Trophoblast cell (in vitro differentiated cells and primary cell): ENCODE results near the gene NMNAT3.
A peak's percentile ranks its signal among the peaks of the same experiment; 100 is the strongest.

Experiments used
- DNase-seq, 2 donors: peaks; one replicate each; pipeline ENCODE4 v3.0.0-alpha.2; 2016
- H2AFZ ChIP-seq: 2 replicates; pipeline ENCODE4 v1.6.1; 2013; ENCODE audit warnings: low read length, moderate library complexity, mild to moderate bottlenecking; ENCODE audit not compliant: insufficient read depth, poor library complexity
- H2AK5ac ChIP-seq: 2 replicates; pipeline ENCODE4 v1.6.1; 2013; ENCODE audit warnings: mild to moderate bottlenecking, low read length
- H2BK120ac ChIP-seq: 2 replicates; pipeline ENCODE4 v1.6.1; 2013; ENCODE audit warnings: low read length, mild to moderate bottlenecking, moderate library complexity; ENCODE audit not compliant: insufficient read depth, poor library complexity
- H2BK12ac ChIP-seq: 2 replicates; pipeline ENCODE4 v1.6.1; 2013; ENCODE audit warnings: mild to moderate bottlenecking, low read length, moderate library complexity
- H2BK5ac ChIP-seq: 2 replicates; pipeline ENCODE4 v1.6.1; 2013; ENCODE audit warnings: low read length, low read depth, moderate library complexity, mild to moderate bottlenecking; ENCODE audit not compliant: poor library complexity
- H3K14ac ChIP-seq: 2 replicates; pipeline ENCODE4 v1.6.1; 2013; ENCODE audit warnings: mild to moderate bottlenecking, low read length
- H3K18ac ChIP-seq: 2 replicates; pipeline ENCODE4 v1.6.1; 2013; ENCODE audit warnings: mild to moderate bottlenecking, low read length
- H3K23ac ChIP-seq: 2 replicates; pipeline ENCODE4 v1.6.1; 2013; ENCODE audit warnings: low read length
- H3K27ac ChIP-seq: 2 replicates; pipeline ENCODE4 v1.5.1; 2013; ENCODE audit warnings: low read depth, mild to moderate bottlenecking, inconsistent platforms, low read length, moderate library complexity
- H3K27me3 ChIP-seq: 2 replicates; pipeline ENCODE4 v1.6.1; 2013; ENCODE audit warnings: inconsistent platforms, mild to moderate bottlenecking, low read length, moderate library complexity; ENCODE audit not compliant: insufficient read depth
- H3K36me3 ChIP-seq, 2 experiments: 1 replicate in 1 of 2; 2 replicates in 1 of 2; pipeline ENCODE4 v1.6.1; 2013; ENCODE audit warnings: low read length in 2 of 2, mild to moderate bottlenecking in 2 of 2, moderate library complexity in 1 of 2; ENCODE audit not compliant: insufficient read depth in 2 of 2, control insufficient read depth in 1 of 2
- H3K4ac ChIP-seq: 2 replicates; pipeline ENCODE4 v1.6.1; 2013; ENCODE audit warnings: low read depth, mild to moderate bottlenecking, low read length, moderate library complexity
- H3K4me1 ChIP-seq, 2 experiments: 1 replicate in 1 of 2; 2 replicates in 1 of 2; pipeline ENCODE4 v1.6.1; 2013; ENCODE audit warnings: low read length in 2 of 2, mild to moderate bottlenecking in 2 of 2, moderate library complexity in 1 of 2; ENCODE audit not compliant: insufficient read depth in 2 of 2, control insufficient read depth in 1 of 2
- H3K4me2 ChIP-seq: 2 replicates; pipeline ENCODE4 v1.6.1; 2013; ENCODE audit warnings: inconsistent platforms, mild to moderate bottlenecking, low read length, moderate library complexity
- H3K4me3 ChIP-seq: 2 replicates; pipeline ENCODE4 v1.5.1; 2013; ENCODE audit warnings: mild to moderate bottlenecking, low read depth, low read length, inconsistent platforms
- H3K79me1 ChIP-seq: one replicate; pipeline ENCODE4 v1.6.1; 2013; ENCODE audit warnings: low read length
- H3K79me2 ChIP-seq: 2 replicates; pipeline ENCODE4 v1.6.1; 2013; ENCODE audit warnings: low read length, mild to moderate bottlenecking; ENCODE audit not compliant: control insufficient read depth, insufficient read depth, poor library complexity
- H3K9ac ChIP-seq: 2 replicates; pipeline ENCODE4 v1.6.1; 2013; ENCODE audit warnings: mild to moderate bottlenecking, low read length
- H3K9me3 ChIP-seq: 2 replicates; pipeline ENCODE4 v1.6.1; 2013; ENCODE audit warnings: low read depth, mild to moderate bottlenecking, control low read depth, inconsistent platforms, low read length; ENCODE audit not compliant: insufficient read depth
- H4K12ac ChIP-seq: 2 replicates; pipeline ENCODE4 v1.6.1; 2013; ENCODE audit warnings: low read depth, mild to moderate bottlenecking, low read length, moderate library complexity
- H4K8ac ChIP-seq: 2 replicates; pipeline ENCODE4 v1.6.1; 2013; ENCODE audit warnings: low read depth, mild to moderate bottlenecking, low read length, moderate library complexity
- H4K91ac ChIP-seq: one replicate; pipeline ENCODE4 v1.6.1; 2013; ENCODE audit warnings: low read depth, mild to moderate bottlenecking, low read length, moderate library complexity
- WGBS: extraction: QIAGEN DNeasy Blood & Tissue Kit; methylation state at CpG from one replicate; pipeline ENCODE4 v1.1.7; 2013; ENCODE audit warnings: missing lambda C conversion rate; ENCODE audit not compliant: insufficient read length, insufficient coverage; ENCODE audit errors: extremely low coverage; 5-methylcytosine and 5-hydroxymethylcytosine counted together

NMNAT3 gene

GRCh38 chr3:139521144-139521543, 156.6 kb downstream of the NMNAT3 start:
- Histone ChIP-seq H2AK5ac (no peak overlapping the region), H3K27ac (no peak overlapping the region), H3K27me3 (no peaks in the 10 kb centered on the region), H3K9ac (no peak overlapping the region), H3K9me3 (no peaks in the 10 kb centered on the region), H3K23ac (no peak overlapping the region), H3K79me1 (no peaks in the 10 kb centered on the region), H2AFZ (no peak overlapping the region), H4K12ac (no peak overlapping the region), H3K79me2 (no peaks in the 10 kb centered on the region), H4K91ac (no peak overlapping the region), H4K8ac (no peak overlapping the region), H3K4me1 (no peaks in the 10 kb centered on the region), H2BK12ac (no peak overlapping the region), H3K4ac (no peak overlapping the region), H3K4me2 (no peak overlapping the region), H2BK120ac (no peak overlapping the region), H3K18ac (no peak overlapping the region), H3K4me3 (no peak overlapping the region), H3K36me3 (no peaks in the 10 kb centered on the region), H3K14ac (no peak overlapping the region), H2BK5ac (no peak overlapping the region)
- no CpG with 5 or more reads among the region's 3 CpGs for WGBS
- peak in 1 of 2 donors; percentile 11 for DNase-seq

GRCh38 chr3:139519998-139520737, 157.6 kb downstream of the NMNAT3 start:
- Histone ChIP-seq H3K14ac (no peak overlapping the region), H4K91ac (no peak overlapping the region), H3K27me3 (no peaks in the 10 kb centered on the region), H2BK5ac (no peak overlapping the region), H3K36me3 (no peaks in the 10 kb centered on the region), H4K8ac (no peak overlapping the region), H3K4ac (no peak overlapping the region), H2AK5ac (no peak overlapping the region), H3K27ac (no peak overlapping the region), H2BK120ac (no peak overlapping the region), H3K79me1 (no peaks in the 10 kb centered on the region), H3K4me1 (no peaks in the 10 kb centered on the region), H3K18ac (no peak overlapping the region), H3K4me3 (no peak overlapping the region), H3K79me2 (no peaks in the 10 kb centered on the region), H3K9me3 (no peaks in the 10 kb centered on the region), H3K4me2 (no peak overlapping the region), H2AFZ (no peak overlapping the region), H3K9ac (no peak overlapping the region), H3K23ac (no peak overlapping the region), H4K12ac (no peak overlapping the region), H2BK12ac (no peak overlapping the region)
- peak in 1 of 2 donors; percentile 25 for DNase-seq
- no CpG with 5 or more reads among the region's 7 CpGs for WGBS

- no peaks in the 10 kb centered on the region for H3K9me3 ChIP-seq
- H2AFZ ChIP-seq, result no peak overlapping the region
- no peak overlapping the region for H2AK5ac ChIP-seq
- H3K23ac ChIP-seq, result no peak overlapping the region
- H2BK12ac ChIP-seq, result no peak overlapping the region
- no peak overlapping the region for H3K27ac ChIP-seq
- no peak overlapping the region for H3K9ac ChIP-seq
- H3K4me2 ChIP-seq, result no peak overlapping the region
- no peaks in the 10 kb centered on the region for H3K27me3 ChIP-seq
- no peak for DNase-seq
- H3K36me3 ChIP-seq, result no peaks in the 10 kb centered on the region
- H2BK5ac ChIP-seq, result no peak overlapping the region
- no peaks in the 10 kb centered on the region for H3K79me1 ChIP-seq
- no peak overlapping the region for H2BK120ac ChIP-seq
- WGBS, result no CpG with 5 or more reads among the region's 9 CpGs
- H3K18ac ChIP-seq, result no peak overlapping the region
- H4K12ac ChIP-seq, result no peak overlapping the region
- no peak overlapping the region for H3K4me3 ChIP-seq
- H3K4ac ChIP-seq, result no peak overlapping the region
- H4K8ac ChIP-seq, result no peak overlapping the region
- H3K79me2 ChIP-seq, result no peaks in the 10 kb centered on the region
- no peak overlapping the region for H3K14ac ChIP-seq
- no peaks in the 10 kb centered on the region for H3K4me1 ChIP-seq
- no peak overlapping the region for H4K91ac ChIP-seq
Observed at GRCh38 chr3:139518926-139519842, 158.6 kb downstream of the NMNAT3 start.

- no peaks in the 10 kb centered on the region for H3K9me3 ChIP-seq
- WGBS, result no CpG with 5 or more reads among the region's 6 CpGs
Observed at GRCh38 chr3:139518306-139518705, 159.5 kb downstream of the NMNAT3 start.

More at GRCh38 chr3:139518306-139518705, 159.5 kb downstream of the NMNAT3 start:
- no peaks in the 10 kb centered on the region for H3K36me3 ChIP-seq
- no peak overlapping the region for H2AK5ac ChIP-seq
- DNase-seq, result no peak
- no peaks in the 10 kb centered on the region for H3K4me1 ChIP-seq
- H3K4ac ChIP-seq, result no peak overlapping the region
- no peak overlapping the region for H3K23ac ChIP-seq
- H3K27me3 ChIP-seq, result no peaks in the 10 kb centered on the region
- H2AFZ ChIP-seq, result no peak overlapping the region
- H3K4me2 ChIP-seq, result no peak overlapping the region
- H3K18ac ChIP-seq, result no peak overlapping the region
- H2BK120ac ChIP-seq, result no peak overlapping the region
- H3K79me2 ChIP-seq, result no peaks in the 10 kb centered on the region
- no peak overlapping the region for H4K12ac ChIP-seq
- no peaks in the 10 kb centered on the region for H3K79me1 ChIP-seq
- no peak overlapping the region for H3K4me3 ChIP-seq
- H4K91ac ChIP-seq, result no peak overlapping the region
- H3K9ac ChIP-seq, result no peak overlapping the region
- H4K8ac ChIP-seq, result no peak overlapping the region
- no peak overlapping the region for H3K27ac ChIP-seq
- H3K14ac ChIP-seq, result no peak overlapping the region
- no peak overlapping the region for H2BK5ac ChIP-seq
- H2BK12ac ChIP-seq, result no peak overlapping the region
